ENCODE measurements around the gene C19orf73.

C19orf73 gene

DNA sequence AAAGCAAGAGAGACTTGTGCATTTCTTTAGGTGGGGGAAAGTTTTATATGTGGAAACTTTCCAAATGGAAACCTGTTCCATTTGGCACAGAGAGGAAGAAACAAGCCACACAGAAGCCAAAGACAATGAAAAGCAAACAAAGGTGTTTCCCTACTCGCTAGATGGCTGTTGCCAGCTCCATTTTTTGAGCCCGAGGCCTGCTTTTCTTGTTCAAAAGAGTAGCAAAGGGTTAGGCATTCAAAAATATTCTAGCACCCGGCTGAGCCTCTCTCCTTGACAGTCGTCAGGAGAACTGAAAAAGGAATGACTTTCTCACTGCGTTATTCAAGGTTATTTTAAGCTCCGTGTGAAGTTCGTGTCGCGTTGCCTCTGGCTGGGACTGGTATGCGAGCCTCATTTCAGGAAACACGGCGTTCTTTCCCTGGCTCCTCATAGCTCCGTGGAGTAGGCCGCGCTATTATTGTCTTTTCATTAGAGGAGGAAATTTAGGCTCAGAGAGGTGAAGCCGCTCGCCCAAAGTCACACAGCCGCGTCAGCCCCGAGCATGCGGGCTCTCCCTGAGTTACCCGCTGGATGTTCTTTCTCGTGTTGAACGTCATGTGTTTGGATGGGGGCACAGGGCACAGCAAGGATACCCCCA lies 46.3 kb upstream of the C19orf73 start:
- Histone ChIP-seq H3K4me3 (ENCODE audit: low read depth, low read length) (no peak overlapping the region), H3K14ac (ENCODE audit: low read length) (no peak overlapping the region)

DNA sequence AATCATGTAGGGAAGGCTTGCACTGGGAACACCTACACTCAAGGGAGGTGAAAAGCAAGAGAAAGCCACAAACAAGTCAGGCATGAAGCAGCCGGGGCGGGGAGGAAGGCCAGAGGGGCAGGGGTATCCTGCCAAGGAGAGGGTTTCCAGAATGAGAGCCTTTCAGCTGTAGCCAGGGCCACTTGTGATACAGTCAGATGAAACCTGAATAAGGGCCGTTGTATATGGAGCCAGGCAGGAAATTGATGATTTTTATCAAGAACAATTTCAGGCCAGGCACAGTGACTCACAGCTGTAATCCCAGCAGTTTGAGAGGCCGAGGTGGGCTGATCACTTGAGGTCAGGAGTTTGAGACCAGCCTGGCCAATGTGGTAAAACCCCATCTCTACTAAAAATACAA lies 43.0 kb upstream of the C19orf73 start:
- Histone ChIP-seq H2BK12ac (ENCODE audit: low read length) (no peak overlapping the region), H3K36me3 (ENCODE audit: control insufficient read depth in 1 of 2, insufficient read depth in 2 of 2, low read length in 2 of 2) (peaks cover 2 to 8% of the 10 kb centered on the region in 2 experiments), H4K12ac (ENCODE audit: low read depth, low read length) (no peak overlapping the region), H2AK5ac (ENCODE audit: low read length) (no peak overlapping the region), H3K9ac (ENCODE audit: low read length) (no peak overlapping the region), H3K4ac (ENCODE audit: low read depth, low read length) (no peak overlapping the region), H4K8ac (ENCODE audit: low read depth, low read length) (no peak overlapping the region), H2BK5ac (ENCODE audit: low read depth, low read length, poor library complexity) (no peak overlapping the region), H3K18ac (ENCODE audit: low read length) (no peak overlapping the region), H3K4me1 (ENCODE audit: control insufficient read depth in 1 of 2, insufficient read depth in 2 of 2, low read length in 2 of 2) (peaks cover 8% of the 10 kb centered on the region in 2 experiments), H3K27me3 (ENCODE audit: insufficient read depth, low read length) (no peaks in the 10 kb centered on the region), H3K14ac (ENCODE audit: low read length) (no peak overlapping the region), H2BK120ac (ENCODE audit: insufficient read depth, low read length, poor library complexity) (no peak overlapping the region), H3K9me3 (ENCODE audit: insufficient read depth, low read depth, low read length) (no peaks in the 10 kb centered on the region), H3K79me1 (ENCODE audit: low read length) (peaks cover 10% of the 10 kb centered on the region), H3K4me3 (ENCODE audit: low read depth, low read length) (no peak overlapping the region), H3K4me2 (ENCODE audit: low read length) (no peak overlapping the region), H3K23ac (ENCODE audit: low read length) (no peak overlapping the region), H3K27ac (ENCODE audit: low read depth, low read length) (no peak overlapping the region), H4K91ac (ENCODE audit: low read depth, low read length) (no peak overlapping the region), H3K79me2 (ENCODE audit: control insufficient read depth, insufficient read depth, low read length, poor library complexity) (peaks cover 6% of the 10 kb centered on the region), H2AFZ (ENCODE audit: insufficient read depth, low read length, poor library complexity) (no peak overlapping the region)
- WGBS (ENCODE audit: extremely low coverage, insufficient coverage, insufficient read length) = no CpG with 5 or more reads among the region's 4 CpGs
- no peak for DNase-seq

More for the DNA sequence above, 46.3 kb upstream of the C19orf73 start:
- Histone ChIP-seq H3K79me1 (ENCODE audit: low read length) (no peaks in the 10 kb centered on the region), H3K9me3 (ENCODE audit: insufficient read depth, low read depth, low read length) (no peaks in the 10 kb centered on the region), H2AFZ (ENCODE audit: insufficient read depth, low read length, poor library complexity) (no peak overlapping the region), H3K4ac (ENCODE audit: low read depth, low read length) (no peak overlapping the region), H3K4me1 (ENCODE audit: control insufficient read depth in 1 of 2, insufficient read depth in 2 of 2, low read length in 2 of 2) (no peaks in the 10 kb centered on the region), H3K18ac (ENCODE audit: low read length) (no peak overlapping the region), H4K8ac (ENCODE audit: low read depth, low read length) (no peak overlapping the region), H3K36me3 (ENCODE audit: control insufficient read depth in 1 of 2, insufficient read depth in 2 of 2, low read length in 2 of 2) (peaks cover 14 to 17% of the 10 kb centered on the region in 2 experiments), H4K12ac (ENCODE audit: low read depth, low read length) (no peak overlapping the region), H3K23ac (ENCODE audit: low read length) (no peak overlapping the region), H2BK5ac (ENCODE audit: low read depth, low read length, poor library complexity) (no peak overlapping the region), H4K91ac (ENCODE audit: low read depth, low read length) (no peak overlapping the region), H3K27ac (ENCODE audit: low read depth, low read length) (no peak overlapping the region), H3K4me2 (ENCODE audit: low read length) (no peak overlapping the region), H2BK120ac (ENCODE audit: insufficient read depth, low read length, poor library complexity) (no peak overlapping the region), H3K27me3 (ENCODE audit: insufficient read depth, low read length) (no peaks in the 10 kb centered on the region), H2AK5ac (ENCODE audit: low read length) (no peak overlapping the region), H3K79me2 (ENCODE audit: control insufficient read depth, insufficient read depth, low read length, poor library complexity) (no peaks in the 10 kb centered on the region), H3K9ac (ENCODE audit: low read length) (no peak overlapping the region), H2BK12ac (ENCODE audit: low read length) (no peak overlapping the region)
- no CpG with 5 or more reads among the region's 24 CpGs for WGBS (ENCODE audit: extremely low coverage, insufficient coverage, insufficient read length)
- no peak for DNase-seq

DNA sequence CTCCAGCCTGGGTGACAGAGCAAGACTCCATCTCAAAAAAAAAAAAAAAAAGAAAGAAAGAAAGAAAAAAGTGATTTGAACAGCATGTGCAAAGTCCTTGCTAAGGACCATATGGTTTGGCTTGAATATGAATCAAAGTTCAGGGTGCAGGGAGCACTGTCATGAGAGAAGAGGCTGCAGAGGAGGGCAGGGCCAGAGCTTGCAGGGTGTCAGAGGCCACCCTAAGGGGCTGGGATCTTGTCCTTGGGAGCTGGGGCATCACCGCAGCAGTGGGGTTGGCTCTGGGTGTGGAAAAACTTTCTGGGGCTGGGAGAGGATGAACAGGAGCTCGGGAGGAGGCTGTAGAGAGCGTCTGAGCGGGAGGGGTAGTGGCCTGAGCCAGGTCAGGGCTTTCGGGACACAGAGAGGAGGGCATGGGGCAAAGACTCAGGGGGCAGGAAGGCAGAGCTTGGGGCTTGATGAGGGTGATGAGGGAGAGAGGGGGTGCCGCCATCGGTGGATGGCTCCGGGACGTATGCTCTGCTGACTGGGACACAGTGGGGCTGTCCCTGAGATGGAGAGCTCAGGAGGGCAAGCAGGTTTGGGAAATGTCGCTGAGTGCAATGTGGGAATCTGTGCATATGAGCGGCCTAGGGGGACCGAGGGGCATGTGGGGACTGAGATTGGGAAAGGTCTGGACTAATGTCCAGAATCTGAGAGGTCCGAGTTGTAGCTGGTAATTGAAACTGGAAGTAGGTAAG lies 41.7 kb upstream of the C19orf73 start:
- H3K79me2 ChIP-seq (ENCODE audit: control insufficient read depth, insufficient read depth, low read length, poor library complexity) = peaks cover 6% of the 10 kb centered on the region
- no peak overlapping the region for H3K4me2 ChIP-seq (ENCODE audit: low read length)
- H3K9ac ChIP-seq (ENCODE audit: low read length) = no peak overlapping the region
- no peak overlapping the region for H2BK120ac ChIP-seq (ENCODE audit: insufficient read depth, low read length, poor library complexity)
- WGBS (ENCODE audit: extremely low coverage, insufficient coverage, insufficient read length) = no CpG with 5 or more reads among the region's 13 CpGs
- H3K4ac ChIP-seq (ENCODE audit: low read depth, low read length) = no peak overlapping the region
- no peak overlapping the region for H2AK5ac ChIP-seq (ENCODE audit: low read length)
- no peak for DNase-seq
- no peak overlapping the region for H3K23ac ChIP-seq (ENCODE audit: low read length)
- H4K91ac ChIP-seq (ENCODE audit: low read depth, low read length) = no peak overlapping the region
- no peaks in the 10 kb centered on the region for H3K27me3 ChIP-seq (ENCODE audit: insufficient read depth, low read length)
- no peak overlapping the region for H2BK5ac ChIP-seq (ENCODE audit: low read depth, low read length, poor library complexity)
- no peak overlapping the region for H3K4me3 ChIP-seq (ENCODE audit: low read depth, low read length)
- no peaks in the 10 kb centered on the region for H3K9me3 ChIP-seq (ENCODE audit: insufficient read depth, low read depth, low read length)
- H2BK12ac ChIP-seq (ENCODE audit: low read length) = no peak overlapping the region
- no peak overlapping the region for H4K12ac ChIP-seq (ENCODE audit: low read depth, low read length)
- H3K36me3 ChIP-seq (ENCODE audit: control insufficient read depth in 1 of 2, insufficient read depth in 2 of 2, low read length in 2 of 2) = peaks cover 0 to 2% of the 10 kb centered on the region in 2 experiments
- H3K18ac ChIP-seq (ENCODE audit: low read length) = no peak overlapping the region
- H3K14ac ChIP-seq (ENCODE audit: low read length) = no peak overlapping the region
- no peak overlapping the region for H3K27ac ChIP-seq (ENCODE audit: low read depth, low read length)
- no peak overlapping the region for H2AFZ ChIP-seq (ENCODE audit: insufficient read depth, low read length, poor library complexity)
- H3K4me1 ChIP-seq (ENCODE audit: control insufficient read depth in 1 of 2, insufficient read depth in 2 of 2, low read length in 2 of 2) = peaks cover 8% of the 10 kb centered on the region in 2 experiments
- H4K8ac ChIP-seq (ENCODE audit: low read depth, low read length) = no peak overlapping the region
- peaks cover 10% of the 10 kb centered on the region for H3K79me1 ChIP-seq (ENCODE audit: low read length)

DNA sequence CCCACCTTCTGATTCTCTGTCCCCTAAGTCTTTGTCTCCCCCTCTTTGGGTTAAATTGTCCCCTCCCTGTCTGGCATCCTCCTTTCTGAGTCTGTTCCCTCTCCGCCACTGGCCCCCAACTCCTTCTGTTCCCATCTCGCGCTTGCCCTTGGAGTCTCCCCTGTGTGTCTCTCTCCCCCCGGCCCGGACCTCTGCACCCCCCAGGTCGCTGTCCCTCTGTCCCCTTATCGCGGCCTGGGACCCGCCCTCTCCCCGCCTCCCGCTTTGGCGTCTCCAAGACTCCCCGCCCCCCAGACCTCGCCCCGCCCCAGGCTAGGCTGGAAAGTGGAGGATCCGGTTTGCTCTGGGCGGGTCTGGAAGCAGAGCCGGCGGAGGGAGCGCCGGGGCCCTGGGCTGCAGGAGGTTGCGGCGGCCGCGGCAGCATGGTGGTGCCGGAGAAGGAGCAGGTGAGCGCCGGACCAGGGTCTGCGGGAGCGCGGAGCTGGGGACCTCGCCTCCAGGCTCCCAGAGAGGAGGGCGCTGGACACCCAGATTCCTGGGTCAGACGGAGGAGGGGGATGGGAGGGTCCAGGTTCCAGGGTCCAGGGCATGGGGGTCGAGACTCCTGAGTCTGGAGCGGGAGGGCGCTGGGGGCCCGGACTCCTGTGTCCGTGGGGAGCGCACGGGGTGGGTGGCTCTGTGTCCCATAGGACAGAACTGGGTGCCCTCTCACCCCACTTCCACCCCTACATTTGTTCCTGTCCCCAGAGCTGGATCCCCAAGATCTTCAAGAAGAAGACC lies 38.7 kb upstream of the C19orf73 start, which contains the start of gene TRPM4:
TSS of gene TRPM4 (plus strand) at position 348 of the 780 bp plus-strand sequence. CDS start at position 423, 75 bp downstream.
- H3K79me2 ChIP-seq (ENCODE audit: control insufficient read depth, insufficient read depth, low read length, poor library complexity) = peaks cover 6% of the 10 kb centered on the region
- H3K4me2 ChIP-seq (ENCODE audit: low read length) = peak within 1 kb of the TSS; percentile 76
- no peaks in the 10 kb centered on the region for H3K27me3 ChIP-seq (ENCODE audit: insufficient read depth, low read length)
- peak within 1 kb of the TSS; percentile 87 for H2BK5ac ChIP-seq (ENCODE audit: low read depth, low read length, poor library complexity)
- peak within 1 kb of the TSS; percentile 88 for H4K8ac ChIP-seq (ENCODE audit: low read depth, low read length)
- peak within 1 kb of the TSS; percentile 94 for H4K91ac ChIP-seq (ENCODE audit: low read depth, low read length)
- WGBS (ENCODE audit: extremely low coverage, insufficient coverage, insufficient read length) = no CpG with 5 or more reads among the region's 41 CpGs
- H3K4ac ChIP-seq (ENCODE audit: low read depth, low read length) = peak within 1 kb of the TSS; percentile 68
- H2BK12ac ChIP-seq (ENCODE audit: low read length) = peak within 1 kb of the TSS; percentile 84
- H3K4me3 ChIP-seq (ENCODE audit: low read depth, low read length) = peak within 1 kb of the TSS; percentile 78
- H3K79me1 ChIP-seq (ENCODE audit: low read length) = peaks cover 10% of the 10 kb centered on the region
- peak within 1 kb of the TSS; percentile 92 for H2AFZ ChIP-seq (ENCODE audit: insufficient read depth, low read length, poor library complexity)
- H4K12ac ChIP-seq (ENCODE audit: low read depth, low read length) = peak within 1 kb of the TSS; percentile 71
- H3K23ac ChIP-seq (ENCODE audit: low read length) = no peak within 1 kb of the TSS
- peak within 1 kb of the TSS; percentile 55 for H3K9ac ChIP-seq (ENCODE audit: low read length)
- H3K9me3 ChIP-seq (ENCODE audit: insufficient read depth, low read depth, low read length) = peaks cover 4% of the 10 kb centered on the region
- no peaks in the 10 kb centered on the region for H3K36me3 ChIP-seq (ENCODE audit: control insufficient read depth in 1 of 2, insufficient read depth in 2 of 2, low read length in 2 of 2)
- DNase-seq = peak; percentile 89 to 94
- peak within 1 kb of the TSS; percentile 85 for H2BK120ac ChIP-seq (ENCODE audit: insufficient read depth, low read length, poor library complexity)
- H2AK5ac ChIP-seq (ENCODE audit: low read length) = peak within 1 kb of the TSS; percentile 61
- H3K4me1 ChIP-seq (ENCODE audit: control insufficient read depth in 1 of 2, insufficient read depth in 2 of 2, low read length in 2 of 2) = peaks cover 8% of the 10 kb centered on the region in 2 experiments
- H3K27ac ChIP-seq (ENCODE audit: low read depth, low read length) = peak within 1 kb of the TSS; percentile 47
- peak within 1 kb of the TSS; percentile 91 for H3K14ac ChIP-seq (ENCODE audit: low read length)
- peak within 1 kb of the TSS; percentile 92 for H3K18ac ChIP-seq (ENCODE audit: low read length)
